HG02943 (cell line): ENCODE measurements around the gene AKAP13.
"Not testable (repeated sequence)": the region's sequence is repeated elsewhere in the genome, so short reads cannot be mapped to it uniquely, and the experiment has no call there.

Experiments
- ATAC-seq: cut with Tn5 transposase; IDR thresholded peaks from one replicate; pipeline ENCODE4 v1.9.1; 2021; ENCODE audit warnings: mild to moderate bottlenecking, low read depth, moderate library complexity; ENCODE audit not compliant: unreplicated experiment

Gene AKAP13

DNA sequence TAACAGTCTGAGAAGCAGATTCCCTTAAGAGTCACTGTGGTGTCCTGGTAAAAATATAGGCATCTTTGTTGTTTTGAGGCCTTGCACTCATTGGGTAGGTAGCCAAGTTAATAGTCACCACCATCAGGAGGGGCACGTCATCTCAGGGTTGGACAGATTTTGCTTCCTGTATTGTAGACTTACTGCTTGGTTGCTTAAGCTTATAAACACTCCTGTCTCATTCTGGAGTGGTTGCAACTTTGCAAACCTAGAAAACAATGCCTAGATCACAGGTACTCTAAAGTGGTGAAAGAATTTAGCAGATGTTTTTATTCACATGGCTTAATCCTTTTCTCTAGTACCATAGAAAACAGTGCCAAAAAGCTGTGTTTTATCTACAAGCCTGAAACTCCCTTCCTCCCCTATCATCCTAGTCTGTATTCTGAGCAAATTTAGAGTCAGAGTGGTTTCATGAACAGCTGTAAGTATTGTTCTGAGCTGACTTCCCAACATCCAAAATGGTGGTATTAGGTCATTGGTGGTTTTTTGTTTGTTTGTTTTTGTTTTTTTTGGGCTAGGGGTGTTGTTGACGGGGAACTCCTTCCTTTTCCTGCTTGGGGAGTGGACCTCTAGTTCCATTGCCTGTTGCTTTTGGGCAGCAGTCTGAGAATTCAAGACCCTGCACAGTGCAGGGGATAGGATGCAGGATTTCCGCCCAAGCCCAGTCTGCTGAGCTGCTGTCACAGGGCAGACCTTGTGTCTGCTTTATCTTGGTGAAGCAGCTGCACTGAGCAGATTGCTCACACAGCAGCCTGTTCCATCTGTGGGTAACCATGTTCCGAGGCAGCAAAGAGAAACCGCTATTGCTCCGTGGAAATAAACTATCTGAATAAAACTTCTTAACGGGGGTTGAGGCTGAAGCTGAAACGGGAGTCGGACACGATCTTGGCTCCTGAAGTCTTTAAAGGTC lies 202.0 kb downstream of the AKAP13 start:
- ATAC-seq = peak; percentile 43

DNA sequence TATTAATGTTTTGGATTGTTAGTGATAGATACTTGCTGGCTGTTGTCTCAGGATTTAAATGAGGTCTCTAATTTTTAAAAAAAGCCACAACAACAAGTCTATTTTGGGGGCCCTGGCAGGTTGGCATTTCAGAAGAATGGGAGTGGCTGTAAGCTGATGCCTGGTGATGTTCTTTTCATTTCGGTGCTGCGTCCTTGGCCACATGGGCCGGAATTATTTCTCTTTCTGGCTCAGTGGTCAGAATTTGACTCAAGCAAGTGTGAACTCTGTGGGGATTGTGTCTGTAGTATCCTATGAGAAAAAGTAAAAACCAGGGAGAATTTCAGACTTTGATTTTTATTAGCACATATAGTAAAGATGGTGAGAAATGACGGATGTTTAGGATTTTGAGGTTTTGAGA lies 203.0 kb downstream of the AKAP13 start:
- ATAC-seq = no peak

DNA sequence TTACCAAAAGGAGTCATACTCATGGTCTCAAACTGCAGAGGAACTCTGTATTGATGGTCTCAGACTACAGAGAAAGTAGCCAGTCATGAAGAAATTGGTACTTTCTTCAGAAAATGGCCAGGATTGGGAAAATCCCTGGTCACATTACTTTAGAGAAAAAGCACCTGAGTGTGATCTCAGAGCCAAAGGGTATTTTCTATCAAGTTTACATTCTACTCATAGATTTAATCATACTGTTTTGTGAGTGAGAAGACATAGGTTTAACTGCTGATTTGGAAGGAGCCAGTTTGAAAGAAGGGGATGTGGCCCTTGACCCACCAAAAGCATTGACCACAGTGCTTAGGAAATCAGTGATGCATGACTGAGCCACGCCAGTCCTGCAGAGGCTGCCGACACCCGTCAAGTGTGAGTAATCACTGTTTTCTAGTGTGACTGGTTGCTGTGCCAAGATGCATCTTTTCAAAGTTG lies 203.6 kb downstream of the AKAP13 start:
- peak; percentile 37 for ATAC-seq

DNA sequence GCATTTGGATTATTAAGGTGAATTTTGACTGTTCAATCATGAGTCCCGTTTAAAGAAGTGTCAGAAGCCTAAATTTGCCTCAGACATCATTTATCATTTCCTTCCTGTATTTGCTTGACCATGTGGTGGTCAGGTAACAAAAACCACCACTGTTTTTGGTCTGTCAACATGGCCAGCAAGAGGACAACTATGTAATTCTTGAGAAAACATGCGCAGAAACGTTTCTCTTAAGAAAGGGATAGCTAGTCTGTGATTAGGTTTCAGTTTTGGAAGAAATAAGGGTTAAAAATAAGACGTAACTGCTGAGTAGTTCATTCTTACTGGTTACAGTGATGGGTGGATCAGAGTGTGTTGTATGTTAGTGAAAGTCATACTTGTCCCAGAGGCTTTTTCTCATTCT lies 204.5 kb downstream of the AKAP13 start:
- no peak for ATAC-seq

DNA sequence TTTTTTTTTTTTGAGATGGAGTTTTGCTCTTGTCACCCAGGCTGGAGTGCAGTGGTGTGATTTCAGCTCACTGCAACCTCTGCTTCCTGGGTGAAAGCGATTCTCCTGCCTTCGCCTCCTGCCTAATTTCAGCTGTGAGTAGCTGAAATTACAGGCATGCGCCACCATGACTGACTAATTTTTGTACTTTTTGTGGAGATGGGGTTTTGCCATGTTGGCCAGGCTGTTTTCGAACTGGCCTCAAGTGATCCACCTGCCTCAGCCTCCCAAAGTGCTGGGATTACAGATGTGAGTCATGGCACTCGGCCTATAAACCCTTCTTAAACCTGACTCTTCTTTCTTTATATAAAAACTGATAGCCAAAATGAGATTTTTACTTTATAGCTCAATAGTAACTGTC lies 205.8 kb downstream of the AKAP13 start:
- ATAC-seq = not testable (repeated sequence)

DNA sequence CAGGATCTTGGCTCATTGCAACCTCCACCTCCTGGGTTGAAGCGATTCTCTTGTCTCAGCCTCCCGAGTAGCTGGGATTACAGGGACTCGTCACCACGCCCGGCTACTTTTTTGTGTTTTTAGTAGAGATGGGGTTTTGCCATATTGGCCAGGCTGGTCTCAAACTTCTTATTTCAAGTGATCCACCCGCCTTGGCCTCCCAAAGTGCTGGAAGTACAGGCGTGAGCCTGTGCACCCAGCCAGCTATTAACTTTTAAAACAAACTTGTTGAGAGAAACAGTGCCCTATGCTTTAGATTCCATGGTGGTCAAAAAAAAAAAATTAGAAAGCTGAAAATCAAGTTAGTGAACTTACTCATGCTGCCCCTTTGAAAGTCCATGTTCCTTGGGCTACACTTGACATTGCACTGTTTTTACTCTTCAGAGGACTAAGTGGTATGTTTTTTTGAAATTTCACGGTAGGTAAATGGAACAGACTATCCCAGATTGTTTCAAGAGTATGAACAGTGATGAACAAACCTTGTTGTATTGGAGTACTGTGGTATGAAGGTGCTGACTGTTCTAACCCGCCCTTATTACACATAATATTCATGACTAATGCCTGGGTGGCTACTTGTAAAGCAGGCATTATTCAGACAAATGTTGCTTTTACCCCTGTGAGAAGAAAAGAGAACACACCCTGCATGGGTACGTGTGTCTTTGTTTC lies 207.5 kb downstream of the AKAP13 start:
- no peak for ATAC-seq

DNA sequence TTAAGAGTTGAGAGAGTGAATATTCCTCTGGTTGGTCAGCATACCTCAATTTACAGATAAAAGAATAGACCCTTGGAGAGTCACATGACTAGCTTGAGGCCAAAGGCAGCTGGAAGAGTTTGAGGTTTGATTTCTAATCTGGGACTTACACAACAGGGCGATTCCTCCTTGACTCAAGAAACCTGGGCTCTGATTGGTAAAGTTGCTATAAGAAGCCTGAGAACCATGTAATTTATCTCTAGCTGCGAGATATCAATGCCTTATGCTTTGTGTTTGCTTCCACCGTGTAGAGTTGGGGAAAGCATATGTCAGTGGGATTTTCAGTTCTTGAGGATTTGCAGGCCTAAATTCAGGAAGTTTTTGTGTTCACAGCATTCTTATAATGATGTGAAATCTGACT lies 208.3 kb downstream of the AKAP13 start:
- no peak for ATAC-seq

DNA sequence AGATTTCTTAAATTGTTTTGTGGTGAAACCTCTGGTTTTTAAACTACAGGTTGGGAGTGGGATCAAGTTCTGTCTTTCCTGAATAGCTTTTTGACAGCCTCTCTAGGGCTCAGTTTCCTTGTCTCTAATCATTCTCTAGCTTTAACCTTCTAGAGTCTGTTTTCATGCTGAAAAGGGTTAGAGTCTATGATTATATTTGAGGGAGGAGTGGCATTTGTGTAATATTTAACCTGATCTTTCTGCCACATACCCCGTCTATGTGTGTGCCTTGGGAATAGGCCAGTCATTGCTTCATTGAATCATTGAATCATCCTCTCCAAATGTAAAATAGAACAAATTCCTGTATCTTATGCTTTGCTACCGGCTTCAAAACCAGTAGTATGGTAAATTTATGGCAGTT lies 209.4 kb downstream of the AKAP13 start:
- no peak for ATAC-seq

DNA sequence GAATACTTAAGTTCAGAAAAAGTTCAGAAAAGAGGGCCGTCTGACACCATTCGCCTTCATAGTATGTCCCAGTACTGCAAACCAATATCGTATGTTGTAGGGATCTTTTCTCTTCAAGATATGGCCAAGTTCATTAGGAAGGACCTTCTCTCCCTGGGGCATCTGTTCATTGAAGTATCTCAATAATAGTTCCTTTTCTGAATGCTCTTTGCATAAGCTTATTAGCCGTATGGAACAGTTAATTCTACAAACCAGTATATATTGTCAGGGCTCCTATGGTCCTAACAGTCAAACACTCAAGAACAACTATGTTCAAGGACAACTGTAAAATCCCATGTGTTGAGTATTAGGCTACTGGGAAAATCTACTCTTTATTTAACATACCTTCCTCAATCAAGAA lies 211.2 kb downstream of the AKAP13 start:
- ATAC-seq = no peak

DNA sequence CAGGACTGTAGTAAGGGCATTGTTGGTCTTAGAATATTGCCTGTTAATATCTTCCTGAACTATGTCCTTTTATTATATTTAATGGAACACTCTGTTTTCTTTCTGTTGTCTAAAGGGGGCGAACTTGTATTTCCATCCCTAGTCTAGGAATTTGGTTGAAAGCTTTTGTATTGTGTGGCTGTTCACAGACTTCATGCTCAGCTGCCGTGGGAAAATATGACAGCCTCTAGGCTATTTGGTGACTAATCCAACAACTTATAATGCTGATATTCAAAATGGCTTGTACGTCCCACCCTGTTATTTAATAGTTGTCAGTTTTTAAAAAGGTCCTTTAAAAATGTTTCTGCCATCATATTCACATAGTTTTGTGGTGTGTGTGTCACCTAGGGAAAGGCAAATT lies 211.7 kb downstream of the AKAP13 start:
- no peak for ATAC-seq

DNA sequence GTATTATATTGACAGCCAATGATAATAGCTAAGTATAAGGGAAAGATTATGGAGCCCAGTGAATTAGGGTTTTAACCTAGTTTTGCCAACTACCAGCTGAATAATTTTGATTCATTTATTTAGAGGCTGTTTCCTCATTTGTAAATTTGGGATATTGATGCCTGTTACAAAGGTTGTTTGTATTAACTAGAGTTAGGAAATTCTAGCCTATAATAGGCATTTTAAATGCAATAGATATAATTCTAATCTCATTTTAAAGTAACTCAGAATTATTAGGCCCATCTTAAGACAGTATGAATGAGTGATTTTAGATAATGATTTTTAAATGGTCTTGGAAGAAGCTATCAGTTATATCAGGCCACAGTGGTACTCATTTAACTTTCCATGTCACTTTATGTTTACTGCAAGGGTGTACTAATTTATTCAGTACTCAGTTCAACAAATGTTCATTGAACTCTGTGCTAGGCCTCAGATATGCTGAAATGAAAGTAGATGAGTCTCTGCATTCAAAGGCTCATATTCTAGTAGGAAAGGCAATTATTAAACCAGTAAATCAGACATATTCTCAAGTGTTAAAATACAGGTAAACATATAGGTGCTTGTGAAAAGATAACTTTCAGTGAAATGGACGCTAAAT lies 213.5 kb downstream of the AKAP13 start:
- ATAC-seq = no peak

DNA sequence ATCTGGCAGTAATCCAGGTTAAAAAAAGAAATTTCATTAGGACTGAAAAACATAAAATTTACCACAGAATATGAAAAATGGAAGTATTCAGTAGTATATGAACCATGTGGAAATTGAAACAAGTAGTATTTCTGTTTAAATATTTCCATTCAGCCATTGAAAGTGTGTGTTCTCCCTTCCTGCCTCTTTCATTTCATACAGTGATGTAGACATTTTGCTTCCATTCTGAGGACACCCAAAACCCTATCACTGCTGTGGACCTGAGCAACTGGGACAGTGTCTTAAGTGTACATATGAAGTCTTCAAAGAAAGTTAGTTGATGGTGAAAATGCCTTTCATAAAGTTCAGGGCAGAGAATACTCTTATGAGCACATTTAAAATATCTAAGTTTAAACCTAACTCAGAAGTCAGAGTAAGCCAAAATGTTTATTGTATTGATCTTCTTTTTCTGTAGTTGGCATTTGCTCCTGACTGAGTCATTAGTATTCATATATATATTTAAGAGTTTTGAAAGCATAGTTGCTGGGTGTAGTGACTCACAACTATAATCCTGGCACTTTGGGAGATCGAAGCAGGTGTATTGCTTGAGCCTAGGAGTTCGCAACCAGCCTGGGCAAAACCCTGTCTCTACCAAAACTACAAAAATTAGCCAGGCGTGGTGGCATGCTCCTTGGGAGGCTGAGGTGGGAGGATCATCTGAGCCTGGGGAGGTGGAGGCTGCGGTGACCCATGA lies 215.6 kb downstream of the AKAP13 start:
- ATAC-seq = no peak

DNA sequence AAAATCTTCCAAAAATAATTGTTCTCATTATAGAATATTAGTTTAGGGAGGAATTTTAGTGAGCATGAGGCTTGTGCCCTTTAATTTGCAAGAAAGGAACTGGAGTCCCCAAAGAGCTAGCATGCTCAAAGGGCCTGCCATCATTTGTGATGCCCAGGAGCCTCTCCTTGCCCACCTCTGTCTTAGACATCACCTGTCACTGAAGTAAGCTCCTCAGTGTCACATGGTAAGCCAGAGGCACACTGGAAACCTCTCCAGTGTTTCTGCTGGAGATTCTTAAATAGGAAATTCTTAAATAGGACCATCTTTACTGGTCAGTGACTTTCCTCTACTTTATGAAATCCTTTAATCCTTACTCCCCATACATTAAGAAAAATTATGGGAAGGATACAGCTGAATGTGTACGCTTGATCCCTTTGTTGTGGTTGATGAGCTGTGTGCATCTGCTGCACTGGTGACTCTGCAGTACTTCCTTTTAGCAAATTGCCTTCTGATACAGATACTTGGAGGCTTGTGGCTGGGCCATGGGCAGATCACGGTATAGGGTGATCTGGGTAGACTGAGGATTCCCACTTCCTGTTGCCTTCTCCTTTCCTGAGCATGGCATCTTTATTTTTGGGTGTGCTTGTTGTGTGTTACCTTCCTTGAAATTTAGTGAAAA lies 216.9 kb downstream of the AKAP13 start:
- no peak for ATAC-seq

DNA sequence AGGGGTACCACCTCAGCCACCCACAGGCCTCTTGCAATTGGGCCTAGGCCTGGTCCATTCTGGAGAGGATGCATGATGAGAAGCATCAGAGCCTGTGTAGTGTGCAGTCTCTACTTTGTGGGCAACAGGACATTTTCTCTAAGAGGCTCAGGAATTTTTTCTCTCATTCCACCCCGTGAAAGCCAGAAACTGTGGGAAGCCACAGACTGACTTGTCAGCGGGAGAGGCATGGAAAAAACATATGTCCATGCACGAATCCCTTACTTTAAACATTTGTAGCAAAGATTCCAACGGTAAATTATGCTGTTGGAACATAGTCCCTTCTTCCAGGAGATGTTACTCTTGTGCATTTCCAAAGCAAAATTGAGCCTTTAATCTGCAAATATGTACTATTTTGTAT lies 217.8 kb downstream of the AKAP13 start:
- ATAC-seq = no peak

DNA sequence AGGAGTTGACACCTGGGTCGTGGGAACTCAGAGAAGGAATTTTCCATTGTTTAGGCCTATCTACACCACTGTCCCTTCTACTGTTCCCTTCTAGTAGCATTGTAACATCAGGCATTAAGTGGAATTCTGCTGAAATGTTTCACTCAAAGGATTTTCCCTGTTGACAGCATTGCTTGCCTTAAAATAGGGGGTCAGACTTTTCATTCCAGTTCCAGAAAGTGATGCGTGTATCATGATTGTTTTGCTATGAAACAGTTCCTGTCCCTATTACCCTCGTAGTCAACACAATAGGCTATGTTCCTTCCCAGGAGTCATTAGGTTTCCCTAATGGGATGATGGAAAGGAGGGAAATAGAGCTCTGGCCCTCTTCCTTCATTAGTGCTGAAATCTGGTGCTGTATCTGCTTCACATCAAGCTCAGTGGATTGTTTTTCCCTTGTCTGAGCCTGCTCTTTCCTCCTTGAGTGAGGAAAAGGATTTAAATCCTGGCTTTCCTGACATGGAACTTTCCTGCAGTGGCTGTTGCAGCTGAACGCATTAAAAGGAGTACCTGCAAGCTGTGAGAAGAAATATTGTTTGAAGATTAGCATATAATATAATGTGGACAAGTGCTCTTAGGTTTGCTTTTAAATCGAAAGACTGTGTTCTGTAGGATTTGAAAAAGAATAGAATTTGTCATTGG lies 218.5 kb downstream of the AKAP13 start:
- no peak for ATAC-seq

DNA sequence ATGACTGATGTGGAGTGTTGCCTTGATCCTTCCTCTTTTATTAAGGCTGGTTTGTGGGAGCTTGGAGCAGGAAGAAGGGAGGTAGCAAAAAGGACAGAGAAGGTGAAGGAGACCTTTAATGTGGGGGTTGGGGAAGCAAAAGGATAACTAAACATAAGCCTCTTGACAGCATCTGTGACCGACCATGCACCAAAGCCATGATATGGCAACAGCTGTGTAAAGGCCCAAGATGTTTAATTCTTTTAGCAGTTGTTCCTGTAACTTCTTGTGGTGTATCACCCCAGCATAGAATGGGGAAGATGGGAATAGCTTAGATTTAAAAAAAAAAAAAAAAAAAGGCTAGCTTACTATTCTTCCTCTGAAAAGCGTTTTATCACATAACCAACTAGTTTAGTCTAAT lies 219.6 kb downstream of the AKAP13 start:
- ATAC-seq = no peak

DNA sequence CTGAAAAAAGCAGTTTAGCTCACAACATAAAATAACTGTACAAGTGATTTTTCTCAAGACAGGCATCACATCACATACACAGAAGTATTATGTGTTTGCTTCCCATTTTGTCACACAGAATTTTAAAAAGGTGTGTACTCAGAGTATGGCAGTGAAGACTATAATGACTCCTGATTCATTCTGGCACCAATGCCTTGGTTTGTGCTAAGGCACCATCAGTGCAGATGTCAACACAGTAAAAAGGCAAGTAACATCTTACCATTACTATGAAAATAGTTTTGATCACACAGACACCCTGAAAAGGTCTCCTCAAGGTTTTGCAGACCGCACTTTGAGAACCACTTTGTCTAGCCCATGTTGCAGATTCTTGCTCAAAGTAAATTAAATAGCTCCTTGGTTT lies 222.8 kb downstream of the AKAP13 start:
- ATAC-seq = no peak

DNA sequence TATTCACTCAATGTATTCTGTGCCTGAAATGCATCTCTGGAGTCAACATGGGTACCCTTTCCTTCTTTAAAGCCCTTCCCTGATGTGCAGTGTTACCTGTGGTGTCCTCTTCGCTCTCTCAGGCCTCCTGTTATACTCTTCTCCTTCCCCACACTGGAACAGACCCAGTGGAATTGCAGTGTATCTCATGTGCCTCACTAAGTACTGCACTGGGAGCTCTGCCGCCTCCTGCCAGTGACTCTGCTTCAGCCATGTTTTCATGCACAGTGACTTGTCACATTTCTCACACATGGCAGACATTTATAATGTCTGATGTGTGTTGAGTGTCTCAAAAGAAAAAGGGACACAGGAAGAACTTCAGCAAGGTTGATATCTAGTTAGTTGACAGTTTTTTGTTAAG lies 223.3 kb downstream of the AKAP13 start:
- ATAC-seq = no peak

DNA sequence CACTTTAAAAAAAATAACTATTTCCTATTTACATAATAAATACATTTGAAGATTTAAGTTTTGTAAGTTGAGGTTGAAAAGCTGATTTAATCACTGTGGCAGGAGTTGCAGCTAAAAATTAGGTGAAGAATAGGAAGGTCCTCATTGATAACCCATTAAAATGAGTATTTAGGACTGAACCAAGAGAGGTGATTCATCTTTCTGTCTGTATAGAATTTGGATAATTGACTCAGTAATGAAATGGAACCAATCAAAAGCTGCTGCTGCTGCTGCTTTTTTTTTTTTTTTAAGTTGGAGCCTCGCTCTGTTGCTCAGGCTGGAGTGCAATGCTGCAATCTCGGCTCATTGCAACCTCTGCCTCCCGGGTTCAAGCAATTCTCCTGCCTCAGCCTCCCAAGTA lies 223.8 kb downstream of the AKAP13 start:
- no peak for ATAC-seq

DNA sequence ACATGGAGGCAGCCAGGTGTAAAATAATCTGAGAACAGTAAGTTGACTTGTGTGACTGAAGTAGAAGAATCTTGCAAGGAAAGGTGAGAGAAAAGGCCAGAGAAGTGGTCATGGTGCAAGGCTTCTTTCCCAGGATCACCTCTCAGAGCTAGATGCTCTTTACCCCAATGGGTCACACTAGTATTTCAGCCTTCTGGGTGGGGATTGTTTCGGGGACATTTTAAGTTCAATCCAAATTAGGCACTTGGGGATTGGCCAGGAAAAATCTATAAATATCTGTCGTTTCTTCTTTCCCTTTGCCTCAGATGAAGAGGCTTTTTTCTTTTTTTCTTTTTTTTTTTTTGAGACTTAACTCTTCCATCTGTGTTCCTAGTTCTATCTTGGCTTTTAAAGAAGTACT lies 226.3 kb downstream of the AKAP13 start:
- ATAC-seq = no peak
